DND-41 (cell line): ENCODE data around the gene PRR19.

Experiments used
- ATAC-seq: fragments of 200-7000 bp; cut with Tn5 transposase; 3 replicates; pipeline ENCODE4 v1.9.1; 2021; ENCODE audit warnings: low read depth; ENCODE audit not compliant: insufficient read depth
- DNase-seq: peaks from one replicate; pipeline ENCODE4 v3.0.0-alpha.2; 2020
- H2AFZ ChIP-seq: 2 replicates; pipeline ENCODE4 v1.6.0; 2012; ENCODE audit warnings: low read depth, low read length
- H3K27ac ChIP-seq: 2 replicates; pipeline ENCODE4 v1.5.1; 2012; ENCODE audit warnings: low read length, inconsistent platforms
- H3K27me3 ChIP-seq: fragments of 200-600 bp; sonication (generic); 2 replicates; pipeline ENCODE4 v1.6.0; 2012; ENCODE audit warnings: low read length, mild to moderate bottlenecking, inconsistent platforms; ENCODE audit not compliant: insufficient read depth, poor library complexity
- H3K36me3 ChIP-seq: 2 replicates; pipeline ENCODE4 v1.5.1; 2012; ENCODE audit warnings: low read length, inconsistent platforms; ENCODE audit not compliant: insufficient read depth
- H3K4me1 ChIP-seq: 2 replicates; pipeline ENCODE4 v1.5.1; 2012; ENCODE audit warnings: mild to moderate bottlenecking, low read length; ENCODE audit not compliant: insufficient read depth
- H3K4me2 ChIP-seq: 2 replicates; pipeline ENCODE4 v1.6.0; 2012; ENCODE audit warnings: mild to moderate bottlenecking, moderate library complexity, low read length, inconsistent platforms; ENCODE audit not compliant: insufficient read depth
- H3K4me3 ChIP-seq, 2 experiments: fragments of 200-600 bp in 1 of 2; shearing (Covaris generic) in 1 of 2; 2 replicates each; pipeline ENCODE4 v1.5.1; 2012 to 2016; ENCODE audit warnings: inconsistent platforms in 2 of 2, low read length in 2 of 2, mild to moderate bottlenecking in 2 of 2, low read depth in 1 of 2, moderate library complexity in 1 of 2
- H3K79me2 ChIP-seq: 2 replicates; pipeline ENCODE4 v1.6.0; 2012; ENCODE audit warnings: low read length, inconsistent platforms; ENCODE audit not compliant: insufficient read depth
- H3K9ac ChIP-seq: 2 replicates; pipeline ENCODE4 v1.6.0; 2012; ENCODE audit warnings: low read depth, mild to moderate bottlenecking, inconsistent platforms, low read length, moderate library complexity
- H3K9me3 ChIP-seq: 2 replicates; pipeline ENCODE4 v1.5.1; 2012; ENCODE audit warnings: low read length, moderate library complexity, mild to moderate bottlenecking, inconsistent platforms; ENCODE audit not compliant: insufficient read depth, severe bottlenecking
- H4K20me1 ChIP-seq: 2 replicates; pipeline ENCODE4 v1.6.0; 2012; ENCODE audit warnings: low read length; ENCODE audit not compliant: insufficient read depth
- EZH2 ChIP-seq: IDR thresholded peaks from 3 replicates; pipeline ENCODE4 v1.6.1; 2012; ENCODE audit warnings: borderline replicate concordance, low read depth, mild to moderate bottlenecking, moderate library complexity, low read length, inconsistent platforms; ENCODE audit not compliant: severe bottlenecking
- TF ChIP-seq, protein P1 (sequence below): IDR thresholded peaks from 2 replicates; pipeline ENCODE4 v1.5.1; 2012; ENCODE audit warnings: borderline replicate concordance, low read length, moderate library complexity, mild to moderate bottlenecking; ENCODE audit not compliant: poor library complexity, severe bottlenecking; ENCODE audit errors: extremely low read depth

Gene PRR19

DNA sequence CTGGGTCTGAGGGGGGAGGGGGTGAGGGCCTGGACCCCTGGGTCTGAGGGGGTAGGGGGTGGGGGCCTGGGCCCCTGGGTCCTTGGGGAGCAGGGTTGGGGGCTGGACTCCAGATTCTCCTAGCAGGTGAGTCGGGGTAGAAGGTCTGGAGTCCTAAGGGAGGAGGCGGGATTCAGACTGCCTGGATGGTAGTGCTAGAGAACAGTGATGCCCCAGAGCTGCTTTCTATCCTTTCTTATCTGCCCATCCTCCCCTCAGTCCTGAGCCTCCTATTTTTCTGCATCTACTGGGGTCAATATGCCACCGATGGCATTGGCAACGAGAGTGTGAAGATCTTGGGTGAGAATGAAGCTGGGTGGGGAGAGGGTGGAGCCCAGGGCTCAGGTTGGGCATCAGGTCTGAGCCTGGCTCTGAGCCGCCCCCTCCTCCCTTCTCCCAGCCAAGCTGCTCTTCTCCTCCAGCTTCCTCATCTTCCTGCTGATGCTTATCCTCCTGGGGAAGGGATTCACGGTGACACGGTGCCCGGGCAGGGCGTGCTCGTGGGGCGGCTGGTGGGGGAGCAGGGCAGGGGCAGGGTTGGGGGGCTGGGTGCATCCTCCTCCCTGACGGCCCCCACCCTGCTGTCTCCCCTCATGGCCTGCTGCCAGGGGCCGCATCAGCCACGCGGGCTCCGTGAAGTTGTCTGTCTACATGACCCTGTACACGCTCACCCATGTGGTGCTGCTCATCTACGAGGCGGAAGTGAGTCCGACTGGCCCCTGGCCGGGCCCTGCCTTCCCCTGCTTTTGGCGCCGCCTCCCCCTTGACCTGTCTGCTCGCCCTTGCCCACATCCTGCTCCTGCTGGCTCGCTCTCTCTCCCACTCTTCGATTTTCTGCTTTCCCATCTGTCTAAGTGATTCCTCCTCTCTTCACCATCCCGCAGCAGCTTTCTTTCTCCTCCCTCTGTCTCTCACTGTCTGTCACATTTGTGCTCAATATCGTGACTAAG, 14.6 kb downstream of the PRR19 start:
- no peaks in the 10 kb centered on the region for H3K9me3 ChIP-seq
- H3K4me3 ChIP-seq: no peak overlapping the region
- no peak overlapping the region for H3K4me2 ChIP-seq
- no peak overlapping the region for H2AFZ ChIP-seq
- DNase-seq: no peak
- ATAC-seq: no peak
- no peak overlapping the region for H3K9ac ChIP-seq
- no peaks in the 10 kb centered on the region for H3K79me2 ChIP-seq
- no peak overlapping the region for H3K27ac ChIP-seq
- no peaks in the 10 kb centered on the region for H3K36me3 ChIP-seq
- TF ChIP-seq EZH2: no peak
- TF ChIP-seq, protein P1, sequence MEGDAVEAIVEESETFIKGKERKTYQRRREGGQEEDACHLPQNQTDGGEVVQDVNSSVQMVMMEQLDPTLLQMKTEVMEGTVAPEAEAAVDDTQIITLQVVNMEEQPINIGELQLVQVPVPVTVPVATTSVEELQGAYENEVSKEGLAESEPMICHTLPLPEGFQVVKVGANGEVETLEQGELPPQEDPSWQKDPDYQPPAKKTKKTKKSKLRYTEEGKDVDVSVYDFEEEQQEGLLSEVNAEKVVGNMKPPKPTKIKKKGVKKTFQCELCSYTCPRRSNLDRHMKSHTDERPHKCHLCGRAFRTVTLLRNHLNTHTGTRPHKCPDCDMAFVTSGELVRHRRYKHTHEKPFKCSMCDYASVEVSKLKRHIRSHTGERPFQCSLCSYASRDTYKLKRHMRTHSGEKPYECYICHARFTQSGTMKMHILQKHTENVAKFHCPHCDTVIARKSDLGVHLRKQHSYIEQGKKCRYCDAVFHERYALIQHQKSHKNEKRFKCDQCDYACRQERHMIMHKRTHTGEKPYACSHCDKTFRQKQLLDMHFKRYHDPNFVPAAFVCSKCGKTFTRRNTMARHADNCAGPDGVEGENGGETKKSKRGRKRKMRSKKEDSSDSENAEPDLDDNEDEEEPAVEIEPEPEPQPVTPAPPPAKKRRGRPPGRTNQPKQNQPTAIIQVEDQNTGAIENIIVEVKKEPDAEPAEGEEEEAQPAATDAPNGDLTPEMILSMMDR: no peak
- H3K4me1 ChIP-seq: peaks cover 16% of the 10 kb centered on the region
- H4K20me1 ChIP-seq: peaks cover 3% of the 10 kb centered on the region
- H3K27me3 ChIP-seq: peaks cover 34% of the 10 kb centered on the region

DNA sequence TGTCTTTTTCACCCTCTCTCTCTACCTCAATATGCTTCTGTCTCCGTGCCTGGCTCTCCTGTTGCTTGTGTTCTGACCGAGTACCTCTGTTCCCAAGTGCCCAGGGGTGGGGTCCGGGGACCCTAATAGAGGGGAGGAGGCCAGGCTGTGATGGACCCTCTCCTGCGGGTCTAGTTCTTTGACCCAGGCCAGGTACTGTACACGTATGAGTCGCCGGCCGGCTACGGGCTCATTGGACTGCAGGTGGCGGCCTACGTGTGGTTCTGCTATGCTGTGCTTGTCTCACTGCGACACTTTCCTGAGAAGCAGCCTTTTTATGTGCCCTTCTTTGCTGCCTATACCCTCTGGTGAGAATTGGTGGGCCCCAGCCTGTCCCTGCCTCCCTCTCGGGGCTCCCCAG, 15.6 kb downstream of the PRR19 start:
- no peak overlapping the region for H3K4me2 ChIP-seq
- H3K27ac ChIP-seq: no peak overlapping the region
- H3K27me3 ChIP-seq: peaks cover 26% of the 10 kb centered on the region

DNA sequence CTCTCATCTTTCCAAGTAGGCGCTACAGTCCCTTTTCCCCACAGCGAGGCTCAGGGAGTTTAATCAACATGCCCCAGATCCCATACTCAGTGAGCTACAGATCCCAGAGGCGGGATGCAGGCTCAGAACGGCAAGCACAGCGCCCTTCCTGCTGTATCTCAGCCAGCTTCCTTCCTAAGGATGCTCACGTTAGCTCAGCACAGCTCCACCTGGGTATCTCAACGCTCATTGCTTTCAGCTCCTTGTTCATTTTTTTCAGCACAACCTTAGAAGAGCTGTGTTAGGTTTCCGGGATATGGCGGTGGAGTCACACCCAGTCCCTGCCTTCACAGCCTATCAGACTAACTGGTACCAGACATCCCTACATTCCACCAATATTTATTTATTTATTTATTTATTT, 20.4 kb downstream of the PRR19 start:
- TF ChIP-seq EZH2: no peak
- TF ChIP-seq, protein P1: no peak
- Histone ChIP-seq H3K4me2 (no peak overlapping the region), H3K4me1 (peaks cover 22% of the 10 kb centered on the region), H3K27ac (no peak overlapping the region), H3K9ac (no peak overlapping the region), H3K79me2 (peaks cover 19% of the 10 kb centered on the region), H3K4me3 (no peak overlapping the region), H3K27me3 (no peaks in the 10 kb centered on the region), H2AFZ (no peak overlapping the region), H3K36me3 (no peaks in the 10 kb centered on the region), H3K9me3 (no peaks in the 10 kb centered on the region), H4K20me1 (0 out of 2 replicates have a peak, but pooled peaks cover 2% of the 10 kb centered on the region)
- DNase-seq (no peak), ATAC-seq (no peak)

More for the DNA sequence above, 15.6 kb downstream of the PRR19 start:
- Histone ChIP-seq H3K9ac (no peak overlapping the region), H3K9me3 (no peaks in the 10 kb centered on the region), H3K4me3 (no peak overlapping the region), H3K79me2 (no peaks in the 10 kb centered on the region), H2AFZ (no peak overlapping the region), H3K36me3 (no peaks in the 10 kb centered on the region), H4K20me1 (peaks cover 3% of the 10 kb centered on the region; the same call in 1 of the 2 replicates), H3K4me1 (peaks cover 13% of the 10 kb centered on the region)
- ATAC-seq: no peak
- TF ChIP-seq EZH2: no peak
- TF ChIP-seq, protein P1: no peak
- DNase-seq: no peak
